ENCODE data around the gene DBH. TPM values are rescaled to one million over a fixed set of nuclear protein-coding genes. Genes with fewer than 3 reads are reported as not detected.

DBH gene
- total RNA-seq (not detected in 2 replicates), polyA plus RNA-seq (not detected in 2 replicates), polyA minus RNA-seq (not detected in 2 replicates), Bru-seq, nascent RNA (not detected), BruChase-seq, experiment 1, labeled RNA remaining after a 6-hour chase (not detected), BruChase-seq, experiment 2, labeled RNA remaining after a 2-hour chase (not detected)
- polyA plus RNA-seq (2011; cell fraction: cytosol; rRNA removed): not detected in 2 replicates
- not detected in 2 replicates for polyA plus RNA-seq (2011; cell fraction: nucleus; rRNA removed)
- not detected in 2 replicates for polyA plus RNA-seq (2012)
- polyA minus RNA-seq (2011; cell fraction: cytosol; rRNA and poly(A)+ RNA removed): not detected
- not detected in 2 replicates for polyA minus RNA-seq (2011; cell fraction: nucleus; rRNA and poly(A)+ RNA removed)
- long read RNA-seq: 0 reads

- Histone ChIP-seq H3K9me1 (replicated peaks; ENCODE audit: control insufficient read depth, extremely low read depth, insufficient read depth, low read length) (no peaks in the 10 kb centered on the region), H3K4me3 (replicated peaks in 1 of 3; ENCODE audit: insufficient read depth in 1 of 3, low read depth in 1 of 3, low read length in 3 of 3) (no peak within 1 kb of the TSS), H3K79me2 (ENCODE audit: control insufficient read depth, insufficient read depth, low read length) (no peaks in the 10 kb centered on the region), H3K4me1 (ENCODE audit: control insufficient read depth, extremely low read depth, insufficient read depth, low read length) (no peaks in the 10 kb centered on the region), H3K27ac (ENCODE audit: insufficient read depth, low read depth, low read length) (no peak within 1 kb of the TSS), H3K4me2 (ENCODE audit: insufficient read depth, low read length) (no peak within 1 kb of the TSS), H4K20me1 (replicated peaks; ENCODE audit: control insufficient read depth, extremely low read depth, insufficient read depth, low read length) (no peaks in the 10 kb centered on the region), H3K27me3 (ENCODE audit: control insufficient read depth in 2 of 2, insufficient read depth in 2 of 2, low read length in 2 of 2) (no peaks in the 10 kb centered on the region), H2AFZ (ENCODE audit: low read depth, low read length) (no peak within 1 kb of the TSS), H3K9ac (replicated peaks; ENCODE audit: extremely low read depth, insufficient read depth, low read length) (no peak within 1 kb of the TSS), H3K9me3 (replicated peaks; ENCODE audit: control insufficient read depth, insufficient read depth, low read length) (no peaks in the 10 kb centered on the region), H3K36me3 (ENCODE audit: control insufficient read depth in 2 of 2, extremely low read depth in 1 of 2, insufficient read depth in 2 of 2, low read length in 2 of 2) (no peaks in the 10 kb centered on the region)
- ChIA-PET POLR2A (no interaction called here), CTCF (no interaction called here)
- TF ChIP-seq CTCF (IDR thresholded peaks at IDR 0.05; ENCODE audit: extremely low read depth in 1 of 2, insufficient read depth in 1 of 2, low read depth in 1 of 2, low read length in 2 of 2) (no peak), POLR2AphosphoS5 (IDR thresholded peaks at IDR 0.05; ENCODE audit: insufficient read depth, low read depth, low read length) (no peak), GATA2 (IDR thresholded peaks at IDR 0.05; ENCODE audit: insufficient read depth, insufficient read length, low read depth, low read length) (no peak), JUN (IDR thresholded peaks at IDR 0.05; ENCODE audit: borderline replicate concordance, insufficient read depth, insufficient read length, low read depth) (no peak), EZH2 (IDR thresholded peaks at IDR 0.05; ENCODE audit: borderline replicate concordance, low read depth, low read length, severe bottlenecking) (no peak), FOS (IDR thresholded peaks at IDR 0.05; ENCODE audit: borderline replicate concordance, insufficient read depth, low read length) (no peak), POLR2A (IDR thresholded peaks at IDR 0.05; ENCODE audit: low read depth, low read length) (no peak), MYC (IDR thresholded peaks at IDR 0.05; ENCODE audit: low read depth, low read length) (no peak), MAX (IDR thresholded peaks at IDR 0.05; ENCODE audit: insufficient read depth, insufficient read length) (no peak)
- intact Hi-C loops (cut with micrococcal nuclease): no loop called here
- FAIRE-seq (no peak), DNase-seq (ENCODE audit: low read depth, low spot score) (no peak)
- dilution Hi-C loops (cut with MboI; ENCODE audit: extremely low pct_ligation_motif_present, low sequenced_read_pairs): no loop called here
- BruUV-seq (replicated peaks): no TSS peak
Observed at GRCh38 chr9:133635533-133636531, at the start of gene DBH. DBH (plus strand) TSS chr9:133636363; CDS start chr9:133636372, 9 bp downstream.

Data from endothelial cell of umbilical vein (primary cell).